GM19468 (cell line): ENCODE measurements around the gene BATF3.
"Not testable (repeated sequence)": the region's sequence is repeated elsewhere in the genome, so short reads cannot be mapped to it uniquely, and the experiment has no call there.

Source experiments
- ATAC-seq: cut with Tn5 transposase; IDR thresholded peaks from one replicate; pipeline ENCODE4 v1.9.1; 2021; ENCODE audit warnings: mild to moderate bottlenecking, moderate library complexity, moderate number of reproducible peaks; ENCODE audit not compliant: unreplicated experiment; ENCODE audit errors: extremely low read depth

Gene BATF3

GRCh38 chr1:212711974-212712373 lies 12.3 kb upstream of the BATF3 start:
- not testable (repeated sequence) for ATAC-seq

GRCh38 chr1:212710566-212710965 lies 10.9 kb upstream of the BATF3 start:
- no peak for ATAC-seq

GRCh38 chr1:212703991-212704564 lies 4.4 kb upstream of the BATF3 start:
- ATAC-seq, result no peak

GRCh38 chr1:212702672-212703071 lies 3.0 kb upstream of the BATF3 start:
- ATAC-seq, result no peak

- ATAC-seq, result no peak
These were observed 2.3 kb upstream of the BATF3 start for GRCh38 chr1:212701910-212702309.

- ATAC-seq, result peak; percentile 22
These were observed 1.5 kb upstream of the BATF3 start for GRCh38 chr1:212700892-212701819.

GRCh38 chr1:212700223-212700891 lies 717 bp upstream of the BATF3 start:
- ATAC-seq, result no peak

- no peak for ATAC-seq
These were observed 476 bp downstream of the BATF3 start for GRCh38 chr1:212699104-212699624.

- no peak for ATAC-seq
These were observed 1.1 kb downstream of the BATF3 start for GRCh38 chr1:212698467-212699103.

- ATAC-seq, result no peak
These were observed 2.8 kb downstream of the BATF3 start for GRCh38 chr1:212696721-212697331.

GRCh38 chr1:212692774-212693644 lies 6.6 kb downstream of the BATF3 start:
- ATAC-seq, result no peak

- ATAC-seq, result peak; percentile 29
These were observed 8.0 kb downstream of the BATF3 start for GRCh38 chr1:212691561-212692071.

- ATAC-seq, result no peak
These were observed 8.7 kb downstream of the BATF3 start for GRCh38 chr1:212690816-212691403.

- ATAC-seq, result no peak
These were observed 9.7 kb downstream of the BATF3 start for GRCh38 chr1:212689758-212690529.

- ATAC-seq, result no peak
These were observed 10.4 kb downstream of the BATF3 start for GRCh38 chr1:212689196-212689725.

- ATAC-seq, result no peak
These were observed 11.1 kb downstream of the BATF3 start for GRCh38 chr1:212688341-212689047.

GRCh38 chr1:212687811-212688210 lies 11.8 kb downstream of the BATF3 start:
- ATAC-seq, result no peak
